KOPT-K1 (cell line): Measurements from ENCODE around the gene PIH1D1.

Experiments used
- H3K27ac ChIP-seq: fragments of 200-600 bp; sonication (generic); 2 replicates; pipeline ENCODE4 v1.5.1; 2016; ENCODE audit warnings: antibody characterized with exemption, mild to moderate bottlenecking, low read depth, low read length; ENCODE audit not compliant: poor library complexity, severe bottlenecking
- H3K36me3 ChIP-seq: fragments of 200-600 bp; sonication (generic); 2 replicates; pipeline ENCODE4 v1.5.1; 2017; ENCODE audit warnings: antibody characterized with exemption, mild to moderate bottlenecking, low read length, moderate library complexity; ENCODE audit not compliant: insufficient read depth
- H3K9me3 ChIP-seq: fragments of 200-600 bp; sonication (generic); 2 replicates; pipeline ENCODE4 v1.5.1; 2017; ENCODE audit warnings: antibody characterized with exemption, low read length, mild to moderate bottlenecking; ENCODE audit not compliant: insufficient read depth, poor library complexity, severe bottlenecking

PIH1D1 gene

DNA sequence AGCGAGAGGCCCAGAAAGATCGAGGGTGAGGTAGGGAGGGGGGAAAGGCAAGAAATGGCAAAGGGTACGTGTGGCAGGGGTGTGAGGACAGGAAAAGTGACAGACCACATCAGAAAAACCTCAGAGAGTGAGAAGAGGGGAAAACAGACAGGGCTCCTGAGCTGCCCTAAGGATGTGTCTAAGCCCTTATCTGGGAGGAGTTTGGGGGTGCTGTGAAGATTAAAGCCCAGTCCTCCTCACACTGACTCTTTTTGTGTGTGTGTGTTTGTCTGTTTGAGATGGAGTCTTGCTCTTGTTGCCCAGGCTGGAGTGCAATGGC is 27.7 kb downstream of the PIH1D1 start:
- no peaks in the 10 kb centered on the region for H3K36me3 ChIP-seq
- no peaks in the 10 kb centered on the region for H3K9me3 ChIP-seq
- H3K27ac ChIP-seq, result no peak overlapping the region

DNA sequence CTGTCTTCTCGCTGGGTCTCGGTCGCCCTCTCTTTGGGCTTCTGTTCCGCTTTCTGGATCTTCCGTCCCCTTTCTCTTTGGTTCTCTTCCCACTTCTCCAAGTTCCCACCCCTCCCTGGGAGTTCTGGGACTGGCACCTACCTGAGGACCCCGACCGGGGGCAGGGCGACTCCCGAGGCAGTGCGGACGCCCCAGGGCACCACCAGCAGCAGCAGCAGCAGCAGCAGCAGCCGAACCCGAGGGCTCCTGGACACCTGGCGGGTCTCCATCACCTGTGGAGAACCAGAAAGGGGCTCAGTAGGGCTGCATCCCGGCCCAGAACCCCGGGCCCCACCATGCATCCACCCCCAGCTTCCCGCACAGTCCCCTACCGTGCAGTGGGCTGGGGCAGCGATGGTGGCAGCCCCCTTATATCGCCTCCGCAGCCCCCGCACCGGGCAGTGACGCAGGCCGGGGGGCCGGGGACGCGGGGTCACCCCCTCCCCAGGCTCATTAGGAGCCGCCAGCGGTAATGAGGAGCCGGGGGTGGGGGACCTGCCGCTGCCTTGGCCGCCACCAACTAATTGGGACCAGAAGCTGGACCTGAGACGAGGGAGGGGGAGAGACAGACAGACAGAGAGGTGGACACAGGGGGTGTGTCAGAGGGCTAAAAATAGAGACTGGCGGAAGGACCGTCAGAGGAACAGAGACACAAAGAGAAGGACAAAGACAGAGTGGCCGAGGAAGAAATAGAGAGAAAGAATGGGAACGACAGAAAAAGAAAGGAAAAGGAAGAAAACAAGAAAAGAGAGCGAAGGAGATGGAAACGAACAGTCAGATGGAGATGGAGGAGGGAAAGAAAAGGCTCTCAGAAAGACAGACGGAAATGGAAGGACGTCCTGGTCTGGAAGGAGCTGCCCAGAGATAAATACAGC is 28.3 kb downstream of the PIH1D1 start, which contains the start of gene PTH2:
TSS of gene PTH2 (minus strand) at position 371 of the 914 bp plus-strand sequence. CDS start at position 269, 102 bp downstream.
- H3K36me3 ChIP-seq, result no peaks in the 10 kb centered on the region
- H3K27ac ChIP-seq, result no peak within 1 kb of the TSS
- no peaks in the 10 kb centered on the region for H3K9me3 ChIP-seq

DNA sequence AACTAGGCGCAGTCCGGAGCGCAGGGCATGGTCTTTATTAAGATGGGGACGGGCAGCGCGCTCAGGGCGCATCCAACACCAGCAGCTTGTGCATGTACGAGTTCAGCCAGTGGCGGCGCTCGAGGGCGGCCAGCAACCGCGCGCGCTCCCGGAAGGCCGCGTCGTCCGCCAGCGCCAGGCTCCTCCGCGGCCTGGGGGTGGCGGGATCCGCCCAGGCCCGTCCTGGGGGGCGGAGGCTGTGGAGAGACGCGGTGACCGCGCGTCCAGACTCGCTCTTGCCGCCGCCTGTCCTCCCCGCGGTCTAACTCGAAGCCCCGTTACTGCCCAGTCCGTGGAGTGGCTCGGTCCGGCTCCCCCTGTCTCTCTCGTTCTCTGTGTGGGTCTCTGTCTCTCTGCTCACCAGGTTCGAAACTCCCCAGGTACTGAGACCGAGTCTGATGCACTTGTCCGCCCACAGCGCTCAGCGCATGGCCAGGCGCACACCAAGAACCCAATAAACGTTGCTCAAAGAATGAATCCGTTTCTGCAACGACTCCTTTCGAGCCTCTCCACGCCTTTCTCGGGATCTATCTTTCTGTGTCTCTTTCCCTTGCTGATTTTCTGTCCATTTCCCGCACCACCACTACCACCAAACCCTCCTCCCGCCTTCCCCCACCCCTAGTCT is 29.1 kb downstream of the PIH1D1 start:
- no peaks in the 10 kb centered on the region for H3K36me3 ChIP-seq
- no peaks in the 10 kb centered on the region for H3K9me3 ChIP-seq
- no peak overlapping the region for H3K27ac ChIP-seq

DNA sequence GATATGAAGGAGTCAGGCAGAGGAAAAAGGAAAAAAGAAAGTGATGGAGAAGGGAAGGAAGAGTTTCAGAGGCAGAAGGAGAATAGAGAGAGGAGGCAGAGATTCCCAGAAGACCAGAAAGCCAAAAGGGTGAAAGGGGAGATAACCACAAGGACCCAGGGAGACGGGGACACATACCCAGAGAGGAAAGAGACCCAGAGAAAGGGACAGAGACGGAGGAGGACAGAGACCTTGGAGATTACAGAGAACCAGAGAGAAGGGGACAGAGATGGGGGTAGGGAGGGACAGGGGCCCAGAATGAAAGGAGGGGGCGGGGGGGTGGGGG is 29.8 kb downstream of the PIH1D1 start:
- Histone ChIP-seq H3K9me3 (no peaks in the 10 kb centered on the region), H3K36me3 (no peaks in the 10 kb centered on the region), H3K27ac (no peak overlapping the region)

DNA sequence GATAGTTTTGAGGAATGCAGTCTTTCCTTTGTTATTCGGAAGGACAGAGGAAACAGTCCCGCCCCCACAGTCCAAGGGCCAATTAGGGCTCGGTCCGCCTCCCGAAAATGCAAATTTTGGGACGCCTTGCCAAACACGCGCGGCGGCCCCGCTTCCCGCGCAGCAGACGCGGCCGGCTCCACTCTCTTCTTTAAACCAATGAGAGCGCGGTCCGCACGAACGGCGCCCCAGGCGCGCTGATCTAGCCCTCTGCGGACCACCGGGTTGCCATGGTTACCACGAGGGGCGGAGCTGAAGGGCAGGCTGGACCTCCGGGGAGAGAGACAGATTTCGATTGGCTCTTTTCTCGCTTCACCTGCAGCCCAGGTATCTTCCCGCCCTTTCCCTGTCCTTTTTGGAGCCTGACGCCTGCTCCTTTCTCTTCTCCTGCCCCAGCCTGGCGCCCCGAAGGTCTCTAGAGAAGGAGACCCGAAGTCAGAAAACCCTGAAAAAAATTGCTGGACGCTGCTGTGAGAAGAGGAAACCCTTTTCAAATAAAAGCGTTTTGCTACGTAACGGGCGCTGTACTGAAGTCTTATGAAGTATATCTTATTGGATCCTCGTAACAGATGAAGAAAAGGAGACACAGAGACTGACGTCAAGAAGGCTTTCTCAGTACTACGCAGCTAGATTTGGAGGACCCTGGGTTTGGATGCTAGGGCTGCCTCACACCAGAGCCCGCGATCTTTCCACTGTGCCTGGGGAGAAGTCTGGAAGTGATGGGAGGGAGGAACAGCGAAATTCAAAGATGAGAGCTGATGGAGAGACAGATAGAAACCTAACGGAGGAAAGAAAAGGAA is 30.4 kb downstream of the PIH1D1 start:
- Histone ChIP-seq H3K27ac (no peak overlapping the region), H3K36me3 (no peaks in the 10 kb centered on the region), H3K9me3 (no peaks in the 10 kb centered on the region)

DNA sequence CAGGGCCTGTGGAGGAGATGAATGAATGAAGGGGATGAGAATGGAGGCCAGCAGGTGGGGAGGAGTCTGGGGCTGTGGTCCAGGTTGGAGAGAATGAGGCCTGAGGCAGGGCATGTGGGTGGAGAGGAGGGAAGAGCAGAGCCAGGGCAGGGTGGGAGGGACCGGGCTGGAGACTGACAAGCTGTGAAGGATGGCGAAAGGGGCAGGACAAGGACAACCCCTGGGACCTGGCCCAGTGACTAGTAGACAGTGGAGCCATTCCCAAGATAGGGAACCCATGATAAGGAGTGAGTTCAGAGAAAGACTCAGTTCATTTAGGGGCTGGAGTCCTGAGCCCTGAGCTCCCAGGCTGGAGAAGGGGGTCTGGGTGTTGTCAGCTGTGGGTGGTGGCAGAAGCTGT is 31.4 kb downstream of the PIH1D1 start:
- H3K9me3 ChIP-seq, result no peaks in the 10 kb centered on the region
- no peaks in the 10 kb centered on the region for H3K36me3 ChIP-seq
- H3K27ac ChIP-seq, result no peak overlapping the region

DNA sequence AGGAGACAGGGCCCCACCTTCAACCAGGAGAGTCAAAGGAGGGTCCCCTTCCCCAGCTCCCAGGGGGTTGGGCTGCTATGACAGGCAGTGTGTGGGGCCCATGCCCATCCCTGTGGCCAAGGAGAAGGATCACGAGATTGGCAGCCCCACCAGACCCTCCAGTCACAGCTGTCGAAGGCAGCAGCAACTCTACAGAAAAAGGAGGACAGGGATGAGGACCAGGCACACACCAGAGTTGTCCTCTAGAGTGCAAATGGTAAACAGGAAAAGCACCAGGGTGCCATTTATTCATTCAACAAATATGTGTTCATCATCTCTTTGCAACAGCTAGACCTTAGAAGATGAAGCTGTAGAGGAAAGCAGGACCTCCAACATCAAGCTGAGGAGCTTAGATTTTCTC is 32.4 kb downstream of the PIH1D1 start:
- no peaks in the 10 kb centered on the region for H3K36me3 ChIP-seq
- no peak overlapping the region for H3K27ac ChIP-seq
- no peaks in the 10 kb centered on the region for H3K9me3 ChIP-seq

DNA sequence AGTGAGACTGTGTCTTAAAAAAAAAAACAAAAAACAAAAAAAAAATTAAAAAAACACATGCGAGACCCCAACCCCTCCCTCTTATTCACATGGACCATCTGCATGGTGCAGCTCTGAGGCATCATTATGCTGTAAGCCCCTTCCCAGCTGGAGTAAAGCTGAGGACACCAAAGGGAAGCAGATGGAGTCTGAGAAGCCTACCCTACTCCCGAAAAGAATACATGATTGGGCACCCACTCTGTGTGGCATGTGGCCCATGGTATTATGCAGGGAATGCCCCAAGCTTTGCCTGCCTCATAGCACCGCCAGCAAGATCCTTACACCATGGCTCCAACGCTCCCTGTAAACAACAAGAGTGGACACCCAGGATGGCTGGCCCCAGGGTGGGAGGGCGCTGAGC is 33.1 kb downstream of the PIH1D1 start:
- H3K9me3 ChIP-seq, result no peaks in the 10 kb centered on the region
- H3K27ac ChIP-seq, result no peak overlapping the region
- no peaks in the 10 kb centered on the region for H3K36me3 ChIP-seq

DNA sequence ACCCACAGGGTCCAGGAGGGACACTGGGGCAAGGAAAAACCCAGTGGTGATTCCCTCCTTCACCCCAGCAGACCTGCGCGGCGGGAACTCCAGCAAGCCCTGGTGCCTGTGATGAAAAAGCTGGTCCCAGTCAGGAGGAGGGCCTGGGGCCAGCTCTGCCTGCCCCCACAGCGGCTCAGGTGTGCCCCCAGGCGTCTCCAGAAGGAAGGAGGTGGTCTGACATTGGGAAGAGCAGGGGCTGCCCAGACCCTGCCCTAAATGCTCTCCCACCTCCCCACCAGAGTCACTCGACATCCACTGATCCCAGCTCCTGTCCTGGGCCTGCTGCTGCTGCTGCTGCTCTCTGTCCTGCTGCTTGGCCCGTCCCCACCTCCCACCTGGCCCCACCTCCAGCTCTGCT is 34.5 kb downstream of the PIH1D1 start:
- Histone ChIP-seq H3K27ac (no peak overlapping the region), H3K36me3 (no peaks in the 10 kb centered on the region), H3K9me3 (no peaks in the 10 kb centered on the region)

DNA sequence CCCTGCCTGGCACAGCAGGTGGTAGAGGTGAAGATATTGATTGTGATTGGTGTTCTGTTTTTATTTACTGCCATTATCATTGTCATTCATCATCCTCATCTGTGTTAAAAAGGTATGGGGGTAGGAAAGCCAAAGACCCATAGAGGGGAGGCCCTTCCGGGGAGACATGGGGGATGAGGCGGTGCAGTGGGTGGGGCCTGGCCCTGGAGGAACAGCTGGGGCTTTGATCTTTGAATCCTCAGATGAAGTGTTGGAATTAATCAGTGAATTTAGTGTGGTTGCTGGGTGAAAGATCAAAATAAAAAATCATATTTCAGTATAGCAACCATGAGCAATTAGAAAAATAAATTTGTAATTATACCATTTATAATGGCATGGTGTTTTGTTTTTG is 35.8 kb downstream of the PIH1D1 start:
- no peak overlapping the region for H3K27ac ChIP-seq
- H3K36me3 ChIP-seq, result no peaks in the 10 kb centered on the region
- H3K9me3 ChIP-seq, result no peaks in the 10 kb centered on the region

DNA sequence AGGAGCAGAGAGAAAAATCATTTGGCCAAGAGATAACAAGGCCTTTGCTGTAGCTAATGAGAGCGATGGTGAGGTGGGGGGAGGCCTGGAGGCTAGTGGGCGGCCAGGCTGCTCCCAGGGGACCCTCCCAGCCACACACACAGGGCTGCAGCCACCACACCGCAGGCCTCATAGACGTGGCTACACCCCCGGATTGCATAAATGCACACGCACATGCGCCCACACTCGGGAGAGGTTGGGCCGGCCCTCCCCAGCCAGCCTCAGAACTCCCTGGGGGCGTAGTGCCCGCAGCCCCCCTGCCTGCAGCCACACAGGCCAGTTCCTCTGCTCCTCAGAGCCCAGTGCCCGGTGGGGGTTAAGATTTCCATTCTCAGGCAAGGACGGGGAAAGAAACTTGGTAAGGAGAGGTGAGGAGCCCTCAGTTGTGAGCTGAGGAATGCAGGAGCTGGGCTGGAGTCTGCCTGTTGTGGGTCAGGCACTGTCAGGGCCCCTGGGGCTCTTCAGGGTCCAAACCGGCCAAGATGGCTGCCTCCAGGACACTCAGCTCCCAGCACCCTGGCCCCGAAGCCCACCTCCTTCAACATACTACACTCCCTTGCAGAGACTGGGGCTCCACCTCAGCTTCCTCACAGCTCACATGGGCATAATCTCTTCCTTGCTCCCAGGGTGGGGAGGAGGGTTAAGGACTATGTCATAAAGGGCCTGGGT is 36.4 kb downstream of the PIH1D1 start:
- Histone ChIP-seq H3K27ac (no peak overlapping the region), H3K9me3 (no peaks in the 10 kb centered on the region), H3K36me3 (no peaks in the 10 kb centered on the region)

DNA sequence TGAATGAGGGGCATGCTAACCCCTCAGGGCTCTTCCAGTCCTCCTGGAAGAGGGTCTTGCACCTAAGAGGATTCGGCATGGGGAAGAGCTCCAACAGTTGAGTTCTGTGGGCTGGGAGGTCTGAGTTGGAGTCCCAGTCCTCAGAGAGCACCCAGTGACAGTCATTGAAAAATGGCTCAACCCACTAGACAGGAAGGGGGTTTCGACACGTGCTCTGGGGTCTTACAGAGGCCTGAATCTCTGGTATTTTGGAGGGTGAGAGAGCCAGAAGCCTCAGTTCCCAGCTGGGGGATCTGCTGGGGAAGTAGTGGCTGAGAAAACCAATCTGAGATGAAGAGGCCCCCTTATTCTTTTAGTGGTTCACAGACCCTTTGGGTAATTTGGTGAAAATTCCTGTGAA is 37.4 kb downstream of the PIH1D1 start:
- no peak overlapping the region for H3K27ac ChIP-seq
- no peaks in the 10 kb centered on the region for H3K36me3 ChIP-seq
- no peaks in the 10 kb centered on the region for H3K9me3 ChIP-seq

DNA sequence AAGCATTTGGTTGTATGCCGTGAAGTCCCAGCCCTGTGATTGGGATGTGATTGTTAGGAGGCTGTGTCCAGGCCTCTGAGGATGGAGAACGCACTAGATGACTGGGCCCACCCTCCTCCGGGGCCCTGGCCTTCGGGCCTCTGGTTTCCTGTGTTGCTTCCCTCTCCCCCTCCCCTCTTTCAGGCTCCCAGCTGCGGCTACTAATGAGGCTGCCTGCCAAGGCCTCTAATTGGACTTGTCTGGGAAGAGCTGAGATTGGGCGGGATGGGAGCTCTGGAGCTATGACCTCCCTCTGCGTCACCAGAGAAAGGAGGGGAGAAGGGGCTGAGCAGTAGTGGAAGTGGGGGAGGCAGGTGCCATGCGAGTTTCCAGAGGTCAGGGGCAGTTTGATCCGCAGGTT is 38.3 kb downstream of the PIH1D1 start:
- Histone ChIP-seq H3K9me3 (no peaks in the 10 kb centered on the region), H3K36me3 (no peaks in the 10 kb centered on the region), H3K27ac (no peak overlapping the region)

DNA sequence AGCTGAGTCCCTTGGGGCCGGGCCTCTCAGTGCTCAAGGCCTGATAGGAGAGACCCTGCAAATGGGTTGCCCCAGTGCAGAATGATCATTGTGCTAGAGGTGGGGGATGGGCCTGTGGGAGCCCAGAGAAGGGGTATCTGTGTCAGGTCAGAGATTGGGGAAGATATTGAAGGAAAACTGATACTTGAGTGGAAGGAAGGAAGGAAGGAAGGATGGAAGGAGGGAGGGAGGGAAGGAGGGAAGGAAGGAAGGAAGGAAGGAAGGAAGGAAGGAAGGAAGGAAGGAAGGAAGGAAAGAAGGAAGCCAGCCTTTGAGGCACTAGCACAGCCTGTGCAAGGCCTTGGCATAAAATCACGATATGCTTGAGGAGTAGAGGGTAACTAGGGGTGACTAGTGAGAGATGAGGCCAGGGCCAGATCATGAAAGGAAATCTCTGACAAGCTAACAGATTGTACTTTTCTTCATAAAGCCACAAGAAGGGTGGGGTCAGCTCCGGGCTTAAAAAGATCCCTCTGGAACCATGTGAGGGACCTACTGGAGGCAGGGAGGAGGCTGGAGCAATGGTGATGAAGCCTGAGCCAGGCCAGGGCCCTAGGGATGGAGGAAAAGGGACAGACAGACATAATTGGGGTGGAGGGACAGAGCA is 39.8 kb downstream of the PIH1D1 start:
- no peak overlapping the region for H3K27ac ChIP-seq
- H3K36me3 ChIP-seq, result no peaks in the 10 kb centered on the region
- no peaks in the 10 kb centered on the region for H3K9me3 ChIP-seq
